H1 (cell line): ENCODE results near the gene BSPRY. TPM values are rescaled to one million over a fixed set of nuclear protein-coding genes. Genes with fewer than 3 reads are reported as not detected.

Source experiments
- CHD1 ChIP-seq: IDR thresholded peaks from 2 replicates; pipeline ENCODE4 v1.6.1; 2012; ENCODE audit warnings: low read depth, low read length, improper control_type of control experiment
- HDAC2 ChIP-seq, 2 experiments: fragments of 300-600 bp in 1 of 2; sonication (generic) in 1 of 2; IDR thresholded peaks; 2 replicates each; pipeline ENCODE4 v1.6.1; 2011 to 2012; ENCODE audit warnings: low read depth in 2 of 2, low read length in 2 of 2, mild to moderate bottlenecking in 2 of 2, moderate library complexity in 2 of 2, borderline replicate concordance in 1 of 2, inconsistent platforms in 1 of 2
- RAD21 ChIP-seq, 2 experiments: IDR thresholded peaks in 1 of 2; conservative IDR thresholded peaks in 1 of 2; 2 replicates each; pipeline ENCODE4 v1.6.1; 2011; ENCODE audit warnings: low read depth in 2 of 2, low read length in 2 of 2, improper control_type of control experiment in 1 of 2, inconsistent platforms in 1 of 2, mild to moderate bottlenecking in 1 of 2, moderate library complexity in 1 of 2
- SIRT6 ChIP-seq: IDR thresholded peaks from one replicate; pipeline ENCODE4 v1.7.1; 2012; ENCODE audit warnings: low read length, inconsistent platforms
- polyA plus RNA-seq, 7 experiments: library from polyadenylated mRNA; depleted of rRNA in 3 of 7; stranded (reverse) in 5 of 7; unstranded in 2 of 7; fragments of >200 nt in 5 of 7; fragments of 200-250 nt in 2 of 7; gene quantifications; 1 replicate in 5 of 7; 2 replicates in 1 of 7; 4 replicates in 1 of 7; pipeline versions ENCODE4 v1.2.1 to v1.2.3, GENCODE V29; 2011 to 2013; ENCODE audit warnings: missing spikeins in 2 of 7, mixed read lengths in 2 of 7
- total RNA-seq: library from RNA; stranded (reverse); fragmentation: NEBNext Ultra II Directional; extraction: Animal tissue kit (Norgen Biotek cat#: 25700); gene quantifications from 2 replicates; pipeline ENCODE4 v1.2.1, GENCODE V29; 2021
- TF ChIP-seq, protein P1 (sequence below): IDR thresholded peaks from 2 replicates; pipeline ENCODE4 v1.6.1; 2011; ENCODE audit warnings: low read depth, mild to moderate bottlenecking, low read length; ENCODE audit not compliant: insufficient read depth
- TF ChIP-seq, protein P2 (sequence below): IDR thresholded peaks from 2 replicates; pipeline ENCODE4 v1.6.1; 2012; ENCODE audit warnings: inconsistent platforms
- TF ChIP-seq, protein P3 (sequence below): fragments of 300-600 bp; sonication (generic); IDR thresholded peaks from 2 replicates; pipeline ENCODE4 v1.7.1; 2012; ENCODE audit warnings: low read length, moderate library complexity, mild to moderate bottlenecking, inconsistent platforms; ENCODE audit not compliant: insufficient replicate concordance

BSPRY gene
- total and polyA plus RNA-seq, 2 of the 8 experiments (the other 6 are each of a cell fraction or from before 2014, with no cell fraction given) = 5.5 to 10.9 TPM

DNA sequence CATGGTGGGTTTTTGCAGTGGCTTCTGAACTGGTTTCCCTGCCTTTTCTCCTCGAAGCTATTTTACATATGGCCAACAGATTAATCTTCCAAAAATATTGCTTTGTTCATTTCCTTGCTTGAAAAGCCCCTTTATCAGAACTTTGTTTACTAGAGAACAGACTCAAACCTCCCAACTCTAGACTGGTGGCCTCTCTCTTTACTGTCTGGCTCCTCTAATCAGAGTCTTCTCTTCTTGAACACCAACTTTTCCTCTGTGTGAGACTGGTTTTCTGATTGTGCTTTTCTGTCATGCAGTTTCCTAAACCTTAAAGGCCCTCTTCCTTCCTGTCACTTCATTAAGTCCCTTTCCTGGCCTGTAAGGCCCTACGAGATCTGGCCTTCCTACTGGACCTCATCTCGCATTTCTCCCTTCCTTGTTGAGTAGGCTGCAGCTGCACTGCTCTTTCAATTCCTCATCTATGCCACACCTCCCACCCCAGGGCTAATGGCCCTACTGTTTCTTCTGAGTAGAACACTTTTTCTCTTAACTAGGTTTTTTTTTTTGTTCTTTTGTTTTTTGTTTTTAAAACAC, 66.9 kb downstream of the BSPRY start (continued):
- TF ChIP-seq SIRT6 (no peak), RAD21 (IDR thresholded peaks at IDR 0.05 in 1 of 2, conservative IDR thresholded peaks at IDR 0.05 in 1 of 2; ENCODE audit: low read depth in 2 of 2, low read length in 2 of 2) (no peak), HDAC2 (IDR thresholded peaks at IDR 0.05; ENCODE audit: borderline replicate concordance in 1 of 2, low read depth in 2 of 2, low read length in 2 of 2) (no peak), CHD1 (no peak)
- TF ChIP-seq, protein P1, sequence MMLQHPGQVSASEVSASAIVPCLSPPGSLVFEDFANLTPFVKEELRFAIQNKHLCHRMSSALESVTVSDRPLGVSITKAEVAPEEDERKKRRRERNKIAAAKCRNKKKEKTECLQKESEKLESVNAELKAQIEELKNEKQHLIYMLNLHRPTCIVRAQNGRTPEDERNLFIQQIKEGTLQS = no peak
- TF ChIP-seq, protein P2, sequence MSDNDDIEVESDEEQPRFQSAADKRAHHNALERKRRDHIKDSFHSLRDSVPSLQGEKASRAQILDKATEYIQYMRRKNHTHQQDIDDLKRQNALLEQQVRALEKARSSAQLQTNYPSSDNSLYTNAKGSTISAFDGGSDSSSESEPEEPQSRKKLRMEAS = no peak
- TF ChIP-seq, protein P3, sequence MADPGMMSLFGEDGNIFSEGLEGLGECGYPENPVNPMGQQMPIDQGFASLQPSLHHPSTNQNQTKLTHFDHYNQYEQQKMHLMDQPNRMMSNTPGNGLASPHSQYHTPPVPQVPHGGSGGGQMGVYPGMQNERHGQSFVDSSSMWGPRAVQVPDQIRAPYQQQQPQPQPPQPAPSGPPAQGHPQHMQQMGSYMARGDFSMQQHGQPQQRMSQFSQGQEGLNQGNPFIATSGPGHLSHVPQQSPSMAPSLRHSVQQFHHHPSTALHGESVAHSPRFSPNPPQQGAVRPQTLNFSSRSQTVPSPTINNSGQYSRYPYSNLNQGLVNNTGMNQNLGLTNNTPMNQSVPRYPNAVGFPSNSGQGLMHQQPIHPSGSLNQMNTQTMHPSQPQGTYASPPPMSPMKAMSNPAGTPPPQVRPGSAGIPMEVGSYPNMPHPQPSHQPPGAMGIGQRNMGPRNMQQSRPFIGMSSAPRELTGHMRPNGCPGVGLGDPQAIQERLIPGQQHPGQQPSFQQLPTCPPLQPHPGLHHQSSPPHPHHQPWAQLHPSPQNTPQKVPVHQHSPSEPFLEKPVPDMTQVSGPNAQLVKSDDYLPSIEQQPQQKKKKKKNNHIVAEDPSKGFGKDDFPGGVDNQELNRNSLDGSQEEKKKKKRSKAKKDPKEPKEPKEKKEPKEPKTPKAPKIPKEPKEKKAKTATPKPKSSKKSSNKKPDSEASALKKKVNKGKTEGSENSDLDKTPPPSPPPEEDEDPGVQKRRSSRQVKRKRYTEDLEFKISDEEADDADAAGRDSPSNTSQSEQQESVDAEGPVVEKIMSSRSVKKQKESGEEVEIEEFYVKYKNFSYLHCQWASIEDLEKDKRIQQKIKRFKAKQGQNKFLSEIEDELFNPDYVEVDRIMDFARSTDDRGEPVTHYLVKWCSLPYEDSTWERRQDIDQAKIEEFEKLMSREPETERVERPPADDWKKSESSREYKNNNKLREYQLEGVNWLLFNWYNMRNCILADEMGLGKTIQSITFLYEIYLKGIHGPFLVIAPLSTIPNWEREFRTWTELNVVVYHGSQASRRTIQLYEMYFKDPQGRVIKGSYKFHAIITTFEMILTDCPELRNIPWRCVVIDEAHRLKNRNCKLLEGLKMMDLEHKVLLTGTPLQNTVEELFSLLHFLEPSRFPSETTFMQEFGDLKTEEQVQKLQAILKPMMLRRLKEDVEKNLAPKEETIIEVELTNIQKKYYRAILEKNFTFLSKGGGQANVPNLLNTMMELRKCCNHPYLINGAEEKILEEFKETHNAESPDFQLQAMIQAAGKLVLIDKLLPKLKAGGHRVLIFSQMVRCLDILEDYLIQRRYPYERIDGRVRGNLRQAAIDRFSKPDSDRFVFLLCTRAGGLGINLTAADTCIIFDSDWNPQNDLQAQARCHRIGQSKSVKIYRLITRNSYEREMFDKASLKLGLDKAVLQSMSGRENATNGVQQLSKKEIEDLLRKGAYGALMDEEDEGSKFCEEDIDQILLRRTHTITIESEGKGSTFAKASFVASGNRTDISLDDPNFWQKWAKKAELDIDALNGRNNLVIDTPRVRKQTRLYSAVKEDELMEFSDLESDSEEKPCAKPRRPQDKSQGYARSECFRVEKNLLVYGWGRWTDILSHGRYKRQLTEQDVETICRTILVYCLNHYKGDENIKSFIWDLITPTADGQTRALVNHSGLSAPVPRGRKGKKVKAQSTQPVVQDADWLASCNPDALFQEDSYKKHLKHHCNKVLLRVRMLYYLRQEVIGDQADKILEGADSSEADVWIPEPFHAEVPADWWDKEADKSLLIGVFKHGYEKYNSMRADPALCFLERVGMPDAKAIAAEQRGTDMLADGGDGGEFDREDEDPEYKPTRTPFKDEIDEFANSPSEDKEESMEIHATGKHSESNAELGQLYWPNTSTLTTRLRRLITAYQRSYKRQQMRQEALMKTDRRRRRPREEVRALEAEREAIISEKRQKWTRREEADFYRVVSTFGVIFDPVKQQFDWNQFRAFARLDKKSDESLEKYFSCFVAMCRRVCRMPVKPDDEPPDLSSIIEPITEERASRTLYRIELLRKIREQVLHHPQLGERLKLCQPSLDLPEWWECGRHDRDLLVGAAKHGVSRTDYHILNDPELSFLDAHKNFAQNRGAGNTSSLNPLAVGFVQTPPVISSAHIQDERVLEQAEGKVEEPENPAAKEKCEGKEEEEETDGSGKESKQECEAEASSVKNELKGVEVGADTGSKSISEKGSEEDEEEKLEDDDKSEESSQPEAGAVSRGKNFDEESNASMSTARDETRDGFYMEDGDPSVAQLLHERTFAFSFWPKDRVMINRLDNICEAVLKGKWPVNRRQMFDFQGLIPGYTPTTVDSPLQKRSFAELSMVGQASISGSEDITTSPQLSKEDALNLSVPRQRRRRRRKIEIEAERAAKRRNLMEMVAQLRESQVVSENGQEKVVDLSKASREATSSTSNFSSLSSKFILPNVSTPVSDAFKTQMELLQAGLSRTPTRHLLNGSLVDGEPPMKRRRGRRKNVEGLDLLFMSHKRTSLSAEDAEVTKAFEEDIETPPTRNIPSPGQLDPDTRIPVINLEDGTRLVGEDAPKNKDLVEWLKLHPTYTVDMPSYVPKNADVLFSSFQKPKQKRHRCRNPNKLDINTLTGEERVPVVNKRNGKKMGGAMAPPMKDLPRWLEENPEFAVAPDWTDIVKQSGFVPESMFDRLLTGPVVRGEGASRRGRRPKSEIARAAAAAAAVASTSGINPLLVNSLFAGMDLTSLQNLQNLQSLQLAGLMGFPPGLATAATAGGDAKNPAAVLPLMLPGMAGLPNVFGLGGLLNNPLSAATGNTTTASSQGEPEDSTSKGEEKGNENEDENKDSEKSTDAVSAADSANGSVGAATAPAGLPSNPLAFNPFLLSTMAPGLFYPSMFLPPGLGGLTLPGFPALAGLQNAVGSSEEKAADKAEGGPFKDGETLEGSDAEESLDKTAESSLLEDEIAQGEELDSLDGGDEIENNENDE = no peak
